ENCODE data around the gene TMEFF2.
"Not testable (repeated sequence)": the region's sequence is repeated elsewhere in the genome, so short reads cannot be mapped to it uniquely, and the experiment has no call there.

The TMEFF2 gene

GRCh38 chr2:192119536-192119935, 75.2 kb downstream of the TMEFF2 start:
- no peak for DNase-seq
- in situ Hi-C loops (cut with HindIII; ENCODE audit: low pct_ligation_motif_present, low sequenced_read_pairs), result no loop called here
- no peaks in the 10 kb centered on the region for H3K36me3 ChIP-seq (replicated peaks)

DNA sequence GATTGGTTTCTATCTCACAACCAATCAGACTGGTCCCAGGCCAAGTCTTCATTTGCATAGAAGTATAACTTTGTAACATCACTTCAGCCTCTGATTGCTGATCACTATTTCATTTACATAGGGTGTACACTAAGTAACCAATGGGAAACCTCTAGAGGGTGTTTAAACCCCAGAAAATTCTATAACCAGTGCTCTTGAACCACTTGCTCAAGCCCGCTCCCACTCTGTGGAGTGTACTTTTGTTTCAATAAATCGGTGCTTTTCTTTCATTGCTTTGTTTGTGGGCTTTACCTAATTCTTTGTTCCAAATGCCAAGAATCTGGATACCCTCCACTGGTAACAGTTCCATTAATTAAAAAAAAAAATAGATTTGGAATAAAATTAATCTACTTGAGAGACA, 77.0 kb downstream of the TMEFF2 start:
- no peak for TF ChIP-seq CTCF (IDR thresholded peaks at IDR 0.05; ENCODE audit: low read depth, low read length, missing control alignments)
- no peak for DNase-seq
- no peaks in the 10 kb centered on the region for H3K27me3 ChIP-seq (replicated peaks)
- H3K36me3 ChIP-seq (replicated peaks), result no peaks in the 10 kb centered on the region
- H3K4me3 ChIP-seq (ENCODE audit: low read depth, low read length), result no peak overlapping the region
- in situ Hi-C loops (cut with HindIII; ENCODE audit: low pct_ligation_motif_present, low sequenced_read_pairs), result no loop called here
- H3K27ac ChIP-seq, result no peak overlapping the region

More at GRCh38 chr2:192119536-192119935, 75.2 kb downstream of the TMEFF2 start:
- no peak for TF ChIP-seq CTCF (IDR thresholded peaks at IDR 0.05; ENCODE audit: low read depth, low read length, missing control alignments)
- Histone ChIP-seq H3K27ac (no peak overlapping the region), H3K27me3 (replicated peaks) (no peaks in the 10 kb centered on the region), H3K4me3 (ENCODE audit: low read depth, low read length) (no peak overlapping the region)

- in situ Hi-C loops (cut with HindIII; ENCODE audit: low pct_ligation_motif_present, low sequenced_read_pairs), result not testable (repeated sequence)
Measured at GRCh38 chr2:192111536-192111935, 83.2 kb downstream of the TMEFF2 start.

DNA sequence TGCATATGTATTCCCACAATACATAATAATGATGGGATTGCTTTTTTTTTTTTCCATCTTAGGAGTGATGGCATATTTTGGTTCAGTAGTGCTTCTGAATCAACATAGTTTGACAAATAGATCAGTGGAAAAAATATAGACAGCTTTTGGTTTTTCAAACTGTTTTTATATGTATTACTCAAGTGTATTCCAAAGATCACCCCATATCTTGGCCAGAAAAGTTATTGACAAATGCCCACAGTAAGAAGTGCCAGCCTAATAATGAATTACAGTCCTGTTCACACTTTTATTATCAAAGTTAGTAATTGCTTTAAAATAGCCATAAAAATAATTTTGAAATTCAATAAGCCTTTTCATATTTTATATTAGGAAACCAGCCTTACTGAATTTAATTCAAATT, 95.0 kb downstream of the TMEFF2 start:
- H3K36me3 ChIP-seq (replicated peaks), result no peaks in the 10 kb centered on the region
- no peak for TF ChIP-seq CTCF (IDR thresholded peaks at IDR 0.05; ENCODE audit: low read depth, low read length, missing control alignments)
- H3K4me3 ChIP-seq (ENCODE audit: low read depth, low read length), result no peak overlapping the region
- no peak overlapping the region for H3K27ac ChIP-seq
- DNase-seq, result no peak
- H3K27me3 ChIP-seq (replicated peaks), result no peaks in the 10 kb centered on the region
- in situ Hi-C loops (cut with HindIII; ENCODE audit: low pct_ligation_motif_present, low sequenced_read_pairs), result no loop called here

More at GRCh38 chr2:192111536-192111935, 83.2 kb downstream of the TMEFF2 start:
- not testable (repeated sequence) for H3K27me3 ChIP-seq (replicated peaks); DNase-seq; H3K4me3 ChIP-seq (ENCODE audit: low read depth, low read length); H3K27ac ChIP-seq; H3K36me3 ChIP-seq (replicated peaks)

GRCh38 chr2:192098814-192099491, 95.8 kb downstream of the TMEFF2 start:
- H3K4me3 ChIP-seq (ENCODE audit: low read depth, low read length), result no peak overlapping the region
- in situ Hi-C loops (cut with HindIII; ENCODE audit: low pct_ligation_motif_present, low sequenced_read_pairs), result no loop called here

DNA sequence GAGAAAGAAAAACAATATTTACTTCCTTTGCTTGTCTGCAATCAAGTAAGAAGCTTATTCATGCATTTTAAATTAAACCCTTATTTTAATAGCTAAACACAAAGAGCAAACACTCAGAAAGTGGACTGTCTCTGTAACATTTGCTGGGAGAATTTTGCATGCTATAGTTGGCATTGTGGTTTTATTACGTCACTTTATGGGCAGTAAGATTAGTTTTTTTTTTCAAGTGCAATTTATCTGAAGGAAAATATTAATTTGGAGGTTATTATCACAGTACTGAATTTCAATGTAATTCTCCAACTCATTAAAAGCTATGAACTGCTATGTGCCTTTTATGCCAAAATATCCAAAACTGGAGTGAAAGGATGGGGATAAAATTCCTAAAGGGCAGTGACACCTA, 103.3 kb downstream of the TMEFF2 start:
- in situ Hi-C loops (cut with HindIII; ENCODE audit: low pct_ligation_motif_present, low sequenced_read_pairs), result no loop called here

More at GRCh38 chr2:192098814-192099491, 95.8 kb downstream of the TMEFF2 start:
- DNase-seq, result no peak
- H3K27ac ChIP-seq, result no peak overlapping the region
- H3K27me3 ChIP-seq (replicated peaks), result no peaks in the 10 kb centered on the region
- no peak for TF ChIP-seq CTCF (IDR thresholded peaks at IDR 0.05; ENCODE audit: low read depth, low read length, missing control alignments)
- H3K36me3 ChIP-seq (replicated peaks), result no peaks in the 10 kb centered on the region

More for the DNA sequence above, 103.3 kb downstream of the TMEFF2 start:
- Histone ChIP-seq H3K36me3 (replicated peaks) (no peaks in the 10 kb centered on the region), H3K27ac (no peak overlapping the region), H3K27me3 (replicated peaks) (no peaks in the 10 kb centered on the region), H3K4me3 (ENCODE audit: low read depth, low read length) (no peak overlapping the region)
- no peak for DNase-seq
- TF ChIP-seq CTCF (IDR thresholded peaks at IDR 0.05; ENCODE audit: low read depth, low read length, missing control alignments), result no peak

Data from brain microvascular endothelial cell (primary cell).